Activated CD8-positive, alpha-beta memory T cell treated with anti-CD3 and anti-CD28 coated beads, Interleukin-2, amount 50 U/mL, for 1 hour (primary cell): ENCODE results near the gene ACTR5.

Source experiments
- DNase-seq: peaks from one replicate; pipeline ENCODE4 v3.0.0-alpha.2; 2020; ENCODE audit errors: extremely low read depth

ACTR5 gene

DNA sequence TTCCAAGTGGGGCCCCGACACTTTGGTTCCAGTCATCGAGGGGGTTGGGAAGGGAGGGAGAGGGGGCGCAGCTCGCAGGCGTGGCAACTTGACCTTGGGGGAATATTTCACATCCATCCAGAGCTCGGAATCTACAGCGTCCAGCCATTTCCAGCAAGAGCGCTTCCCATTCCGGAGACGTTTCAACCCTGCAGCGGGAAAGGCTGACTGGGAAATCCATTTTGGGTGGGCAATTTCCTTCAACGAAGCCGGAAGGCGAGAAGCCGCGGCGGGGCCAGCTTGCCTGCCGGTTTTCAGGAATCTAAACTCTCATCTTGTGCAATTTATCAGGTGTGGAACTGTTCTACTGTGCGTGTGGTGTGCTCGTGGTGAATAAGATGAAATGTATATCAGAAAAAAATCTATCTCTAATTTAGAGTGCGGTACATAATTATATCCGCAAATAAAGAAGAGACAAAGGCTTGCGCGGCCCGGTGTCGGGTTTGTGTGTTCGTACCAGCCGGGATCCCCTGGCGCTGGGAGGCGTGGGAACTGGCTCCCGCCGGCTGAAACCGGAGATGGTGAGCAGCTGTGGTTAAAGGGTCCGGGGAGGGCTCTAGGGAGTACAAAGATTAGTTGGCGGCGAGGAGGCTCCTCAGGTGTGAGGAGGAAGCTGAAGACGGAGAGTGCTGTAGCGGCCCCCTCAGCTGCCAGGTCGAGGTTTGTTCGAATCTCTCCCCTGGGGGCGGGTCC, 19.2 kb upstream of the ACTR5 start:
- no peak for DNase-seq

DNA sequence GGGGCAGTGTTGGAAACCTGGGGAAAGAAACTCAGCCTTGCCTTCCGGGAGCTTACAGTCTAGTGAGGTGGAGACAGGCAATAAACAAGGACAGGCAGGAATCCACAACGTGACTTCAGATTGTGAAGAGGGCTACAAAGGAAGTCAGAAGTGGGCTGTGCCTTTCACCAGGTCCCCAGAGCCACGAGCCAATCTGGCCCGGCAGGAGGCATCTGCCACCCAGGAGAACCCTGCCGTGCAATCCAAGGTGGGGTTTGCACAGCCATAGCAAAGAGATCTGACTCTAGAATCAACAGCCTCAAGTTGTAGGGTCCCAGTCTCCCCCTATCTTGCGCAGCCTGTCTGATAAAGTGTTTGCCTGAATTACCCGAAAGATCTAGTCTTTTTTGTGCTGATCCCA, 18.5 kb upstream of the ACTR5 start:
- DNase-seq, result no peak

DNA sequence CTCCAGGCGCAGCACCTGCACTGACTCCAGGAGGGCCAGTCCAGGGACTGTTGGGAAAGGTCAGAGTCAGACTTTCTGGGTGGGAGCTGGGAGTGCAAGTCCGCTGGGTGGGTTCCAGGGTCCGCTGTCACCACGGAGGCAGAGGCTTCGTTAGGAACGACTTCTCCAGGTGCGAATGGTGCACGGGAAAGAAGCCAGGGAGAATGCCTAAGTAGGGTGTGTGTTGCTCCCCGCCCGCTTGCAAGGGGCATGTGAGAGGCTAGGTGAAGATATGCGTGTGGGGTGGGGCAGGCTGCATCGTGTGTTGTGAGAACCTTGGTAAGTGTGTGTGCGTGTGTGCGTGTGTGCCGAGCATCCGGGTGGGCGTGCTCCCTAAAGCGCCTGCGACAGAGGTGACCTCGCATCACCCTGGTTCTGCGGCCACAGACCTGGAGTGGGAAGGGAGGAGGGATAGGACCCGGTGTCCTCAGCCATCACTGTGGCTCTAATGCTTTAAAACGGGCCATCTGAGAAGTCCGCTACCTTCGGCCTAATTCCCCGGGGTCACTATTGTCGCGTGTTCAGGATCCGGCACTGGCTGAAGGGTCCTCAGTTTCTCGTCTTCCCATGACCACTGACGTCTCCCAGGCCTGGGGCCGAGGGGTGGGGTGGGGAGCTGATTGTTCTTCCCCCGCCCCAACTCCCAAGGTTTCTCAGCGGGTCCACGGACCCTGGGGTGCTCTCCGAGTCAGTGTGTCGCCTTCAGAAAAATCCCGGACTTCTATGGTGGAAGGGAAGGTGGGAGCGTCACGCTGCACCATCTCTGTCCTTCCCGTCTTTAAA, 17.9 kb upstream of the ACTR5 start:
- no peak for DNase-seq

DNA sequence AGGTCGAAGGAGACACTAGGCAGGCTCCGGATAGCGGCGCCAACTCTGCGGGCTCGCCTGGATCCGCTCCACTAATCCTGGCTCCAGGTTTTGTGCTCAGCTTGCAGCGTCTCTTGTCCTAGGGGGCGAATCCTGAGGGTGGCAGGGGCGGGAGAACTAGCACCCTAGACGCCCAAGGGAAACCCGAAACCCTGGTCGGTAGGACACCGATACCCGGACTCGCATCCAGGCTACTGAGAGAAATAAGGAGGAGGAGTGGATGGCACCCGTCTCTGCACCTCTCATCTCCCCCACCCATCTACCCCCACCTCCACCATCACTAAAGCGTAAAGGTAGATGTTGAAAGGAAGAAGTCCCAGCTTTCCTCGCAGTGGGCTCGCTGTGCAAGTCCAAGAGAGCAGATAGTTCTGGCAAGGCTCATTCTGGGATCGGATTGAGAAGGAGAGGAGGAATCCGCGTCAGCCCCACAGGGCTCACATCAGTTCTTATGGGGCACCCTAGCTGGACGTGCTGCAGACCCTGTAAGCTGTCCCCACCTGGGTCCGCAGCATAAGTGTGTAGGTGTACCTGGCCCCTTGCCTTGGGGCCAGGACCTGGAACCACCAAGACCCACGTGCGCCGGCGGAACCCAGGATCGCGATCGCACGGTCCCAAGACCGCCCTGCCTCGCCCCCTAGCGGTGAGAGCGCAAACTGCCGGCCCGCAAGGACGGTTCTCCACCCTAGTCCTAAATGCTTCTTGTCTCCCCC, 17.1 kb upstream of the ACTR5 start:
- DNase-seq, result no peak

DNA sequence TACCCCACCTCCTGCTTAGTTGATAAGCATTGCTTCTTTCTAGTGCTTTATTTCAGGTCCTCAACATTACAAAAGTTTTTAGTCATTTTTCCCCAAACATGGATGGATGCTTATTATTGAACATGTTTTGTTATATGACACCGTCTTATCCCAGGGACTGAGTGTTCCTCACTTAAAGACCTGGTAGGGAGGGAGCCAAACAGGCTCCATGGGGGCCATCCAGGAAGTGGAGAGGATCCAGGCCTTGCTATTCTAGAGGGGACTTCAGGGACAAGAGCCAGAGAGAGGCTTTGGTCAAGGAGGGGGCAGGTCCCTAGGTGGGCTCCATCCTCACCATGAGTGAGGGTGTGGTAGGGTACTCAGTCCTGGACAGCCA, 16.5 kb upstream of the ACTR5 start:
- no peak for DNase-seq

DNA sequence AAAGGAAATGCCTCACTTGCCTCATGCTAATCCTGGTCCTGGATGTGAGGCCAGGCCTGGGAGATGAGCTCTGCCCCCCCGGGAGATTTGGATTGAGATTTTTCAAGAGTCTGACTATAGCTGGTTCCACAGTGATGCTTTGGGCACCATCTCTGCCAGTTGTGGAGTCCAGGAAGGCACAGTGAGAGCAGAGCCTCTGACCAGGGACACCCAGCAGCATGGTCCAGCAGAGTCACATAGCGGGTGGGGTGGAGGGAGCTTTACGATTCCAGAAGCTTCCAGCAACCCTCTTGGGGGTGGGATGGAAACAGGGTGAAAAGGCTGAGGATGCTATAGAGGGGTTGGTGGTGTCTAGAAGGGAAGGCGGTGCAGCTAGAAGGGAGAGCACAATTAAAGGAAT, 15.3 kb upstream of the ACTR5 start:
- DNase-seq, result no peak

DNA sequence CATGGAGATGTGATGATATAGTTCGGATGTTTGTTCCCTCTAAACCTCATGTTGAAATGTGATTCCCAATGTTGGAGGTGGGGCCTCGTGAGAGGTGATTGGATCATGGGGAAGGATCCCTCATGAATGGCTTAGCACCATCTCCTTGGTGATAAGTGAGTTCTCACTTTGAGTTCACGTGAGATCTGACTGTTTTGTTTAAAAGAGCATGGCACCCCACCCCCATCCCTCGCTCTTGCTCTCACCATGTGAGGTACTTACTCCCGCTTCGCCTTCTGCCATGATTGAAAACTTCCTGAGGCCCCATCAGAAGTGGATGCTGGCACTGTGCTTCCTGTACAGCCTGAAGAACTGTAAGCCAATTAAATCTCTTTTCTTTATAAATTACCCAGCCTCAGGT, 13.1 kb upstream of the ACTR5 start:
- no peak for DNase-seq

DNA sequence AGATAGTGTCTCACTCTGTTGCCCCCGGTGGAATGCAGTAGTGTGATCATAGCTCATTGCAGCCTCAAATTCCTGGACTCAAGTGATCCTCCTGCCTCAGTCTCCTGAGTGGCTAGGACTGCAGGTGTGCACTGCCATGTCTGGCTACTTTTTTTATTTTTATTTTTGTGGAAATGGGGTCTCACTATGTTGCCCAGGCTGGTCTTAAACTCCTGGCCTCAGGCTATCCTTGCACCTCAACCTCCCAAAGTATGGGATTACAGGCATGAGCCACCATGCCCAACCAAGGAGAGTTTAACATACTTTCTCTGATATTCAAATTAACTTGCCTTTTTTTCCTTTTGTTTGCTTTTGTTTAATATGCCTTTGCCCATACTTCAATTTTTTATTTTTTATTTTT, 10.4 kb upstream of the ACTR5 start:
- DNase-seq, result no peak

DNA sequence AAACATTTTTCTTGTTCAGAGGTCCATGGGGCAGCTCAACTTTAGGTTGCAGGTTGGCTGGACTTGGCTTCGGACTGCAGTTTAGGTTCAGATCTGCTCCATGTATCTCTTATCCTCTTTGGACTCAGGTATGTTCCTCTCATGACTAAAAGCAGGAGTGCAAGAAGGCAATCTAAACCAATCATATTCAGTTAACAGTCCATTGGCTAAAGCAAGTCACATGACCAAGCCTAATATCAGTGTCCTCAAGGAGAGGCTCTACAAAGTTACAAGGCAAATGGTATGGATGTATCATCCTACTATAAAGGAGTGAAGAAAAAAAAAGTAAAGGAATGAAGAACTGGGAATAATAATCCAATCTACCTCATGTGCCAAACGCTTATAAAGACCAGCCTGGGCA, 2.5 kb upstream of the ACTR5 start:
- no peak for DNase-seq

DNA sequence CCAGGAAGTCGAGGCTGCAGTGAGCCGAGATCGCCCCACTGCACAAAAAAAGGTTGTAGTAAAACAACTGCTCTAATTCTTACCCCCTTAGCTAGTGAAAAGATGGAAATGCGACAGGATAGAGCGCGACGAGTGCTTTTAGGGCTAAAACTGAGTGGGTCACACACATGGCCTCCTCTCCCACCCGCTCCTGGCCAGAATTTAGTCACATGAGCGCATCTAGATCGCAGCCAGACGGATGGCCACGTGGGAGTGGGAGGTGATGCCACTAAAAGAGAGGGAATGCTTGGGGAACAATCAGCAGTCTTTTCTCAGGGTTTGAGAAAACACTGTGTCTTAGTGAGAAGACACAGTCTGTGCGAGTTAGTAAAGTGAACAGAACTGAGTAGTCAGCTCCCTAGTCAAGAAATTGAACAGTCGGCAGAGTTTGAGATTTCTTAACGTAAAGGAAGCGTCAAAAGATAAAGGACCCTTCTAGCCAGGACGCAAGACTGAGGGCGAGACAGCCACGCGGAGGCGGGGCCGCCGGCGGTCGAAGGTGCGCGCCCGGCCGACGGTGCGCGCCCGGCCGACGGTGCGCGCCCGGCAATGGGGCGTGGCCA, 664 bp upstream of the ACTR5 start:
- no peak for DNase-seq

DNA sequence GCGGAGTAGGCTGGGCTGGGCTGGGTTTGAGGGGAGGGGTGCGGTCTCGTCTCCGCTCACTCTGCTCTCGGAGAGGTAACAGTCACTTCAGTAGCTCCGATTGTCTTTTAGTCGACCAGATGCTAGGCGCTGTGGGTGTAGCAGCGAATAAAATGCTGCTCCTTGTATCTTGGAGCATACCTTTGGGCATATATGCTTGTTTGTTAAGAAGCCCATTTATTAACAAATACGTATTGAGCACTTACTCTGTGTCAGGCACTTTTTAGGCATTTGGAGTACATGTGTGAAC, 545 bp downstream of the ACTR5 start:
- no peak for DNase-seq

DNA sequence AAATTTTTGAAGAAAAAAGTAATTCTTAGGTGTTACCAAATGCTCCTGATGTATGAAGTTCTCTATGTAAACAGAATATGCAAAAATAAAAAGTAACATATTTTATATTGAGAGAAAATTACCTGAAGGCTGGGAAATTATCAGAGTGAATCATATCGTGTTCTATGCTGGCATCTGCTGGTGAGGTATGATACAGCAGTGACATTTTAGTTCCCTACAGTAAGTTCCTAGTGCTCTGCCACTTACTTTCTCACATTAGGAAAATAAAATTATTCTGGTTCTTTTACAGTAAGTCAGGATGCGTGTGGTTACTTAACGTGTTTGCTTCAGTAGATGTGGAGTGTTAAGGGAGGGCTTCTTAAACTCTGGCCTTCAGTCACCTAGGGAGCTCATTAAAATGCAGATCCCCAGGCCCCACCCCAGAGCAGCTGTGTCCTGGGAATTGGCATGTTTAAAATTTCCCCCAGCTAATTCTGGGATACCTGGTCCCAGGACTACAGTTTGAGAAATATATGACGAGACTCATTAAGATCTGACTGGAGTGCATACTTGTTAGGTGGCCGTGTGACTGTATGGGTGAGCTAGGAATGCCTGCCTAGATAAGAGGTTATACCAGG, 3.2 kb downstream of the ACTR5 start:
- DNase-seq, result no peak

DNA sequence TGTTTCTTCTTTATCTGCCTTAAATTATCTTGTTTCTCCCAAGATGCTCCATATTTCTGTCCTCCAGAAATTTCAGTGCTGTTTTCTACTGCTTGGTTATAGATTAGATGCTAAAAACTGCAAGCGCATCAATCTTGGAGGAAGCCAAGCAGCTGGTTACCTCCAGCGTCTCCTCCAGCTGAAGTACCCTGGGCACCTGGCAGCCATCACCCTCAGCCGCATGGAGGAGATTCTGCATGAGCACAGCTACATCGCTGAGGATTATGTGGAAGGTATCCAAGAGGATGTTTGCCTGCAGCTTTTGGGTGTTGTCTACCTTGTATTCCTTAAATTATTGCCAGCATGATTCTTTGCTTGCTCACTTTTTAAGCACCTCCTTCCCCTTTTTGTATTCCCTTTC, 3.8 kb downstream of the ACTR5 start:
- no peak for DNase-seq

DNA sequence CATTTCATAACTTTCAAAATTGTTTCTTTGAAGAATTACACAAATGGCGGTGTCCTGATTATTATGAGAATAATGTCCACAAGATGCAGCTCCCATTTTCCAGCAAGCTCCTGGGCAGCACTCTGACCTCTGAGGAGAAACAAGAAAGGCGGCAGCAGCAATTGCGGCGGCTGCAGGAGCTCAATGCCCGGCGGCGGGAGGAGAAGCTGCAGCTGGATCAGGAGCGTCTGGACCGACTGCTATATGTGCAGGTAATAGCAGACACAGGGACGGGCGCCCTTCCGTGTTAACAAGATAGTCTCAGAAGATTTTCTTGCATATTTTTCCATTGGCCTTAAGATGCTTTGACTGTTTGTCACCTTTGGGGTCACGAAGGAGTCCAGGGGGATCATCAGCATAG, 6.7 kb downstream of the ACTR5 start:
- DNase-seq, result no peak

DNA sequence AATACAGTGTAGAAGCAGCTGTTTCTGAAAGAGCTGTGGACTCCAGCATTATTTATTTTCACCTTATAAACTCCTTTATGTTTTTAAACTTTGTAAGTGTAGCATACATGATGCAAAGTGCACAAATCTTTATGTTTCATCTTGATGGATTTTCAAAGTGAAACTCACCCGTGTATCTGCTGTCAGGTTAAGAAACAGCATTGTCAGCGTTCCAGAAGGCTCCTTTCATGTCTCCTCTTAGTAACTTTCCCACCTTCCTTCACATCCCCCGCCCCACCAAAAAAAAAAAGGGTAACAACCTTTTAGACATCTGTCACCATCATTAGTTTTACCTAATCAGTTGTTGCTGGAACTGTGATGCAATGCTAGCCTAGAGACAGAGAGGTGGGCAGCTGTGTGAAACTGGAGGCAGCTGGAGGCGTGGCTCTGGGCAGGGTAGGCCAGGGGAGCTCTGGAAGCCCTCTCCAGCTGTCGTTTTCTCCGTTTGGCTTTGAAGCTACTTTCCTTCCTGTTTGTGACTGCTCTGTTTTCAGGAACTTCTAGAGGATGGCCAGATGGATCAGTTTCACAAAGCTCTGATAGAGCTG, 7.2 kb downstream of the ACTR5 start:
- no peak for DNase-seq

DNA sequence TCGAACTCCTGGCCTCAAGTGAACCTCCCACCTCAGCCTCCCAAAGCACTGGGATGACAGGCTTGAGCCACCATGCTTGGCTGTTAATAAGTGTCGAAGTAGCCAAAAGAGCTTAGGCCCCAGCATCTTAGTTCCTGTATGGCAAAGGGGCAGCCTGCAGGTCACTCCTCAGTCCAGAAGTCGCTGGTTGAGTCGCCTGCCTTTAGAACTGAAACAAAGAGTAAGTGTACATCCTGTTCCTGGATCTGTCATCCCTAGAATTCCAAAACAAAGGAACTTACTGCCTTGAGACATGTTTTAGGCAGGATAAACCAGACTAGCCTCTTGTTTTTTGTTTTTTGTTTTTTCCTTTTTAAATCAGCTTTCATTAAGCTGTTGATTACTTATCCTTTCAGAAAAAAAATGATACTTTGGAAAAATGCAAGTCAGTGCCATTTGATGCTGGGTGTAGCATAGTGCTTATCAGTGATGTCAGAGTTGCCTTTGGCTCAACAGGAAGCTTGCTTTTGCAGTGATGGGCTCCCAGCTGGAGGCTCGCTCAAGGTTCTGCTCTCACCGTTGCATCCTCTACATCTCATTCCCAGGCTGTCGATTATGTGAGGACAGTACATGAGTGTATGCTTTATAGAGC, 9.0 kb downstream of the ACTR5 start:
- DNase-seq, result no peak

DNA sequence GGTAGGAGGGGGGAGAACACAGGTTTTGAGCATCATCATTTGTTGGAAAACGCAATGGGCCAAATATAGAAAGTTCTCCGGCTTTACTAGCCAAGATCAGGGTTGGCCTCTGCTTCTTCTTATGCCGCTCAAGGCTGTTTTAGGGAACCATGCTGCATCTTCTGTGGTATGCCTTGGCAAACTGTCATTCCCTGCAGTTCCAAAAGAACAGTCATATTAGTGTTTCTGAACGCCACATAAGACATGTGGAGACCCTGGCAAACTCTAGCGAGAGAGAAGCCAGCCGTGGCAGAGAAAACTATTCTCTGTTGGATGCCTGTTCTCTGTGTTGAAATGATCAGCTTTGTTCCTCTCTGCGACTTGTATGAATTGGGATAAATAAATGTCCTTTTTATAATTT, 10.8 kb downstream of the ACTR5 start:
- DNase-seq, result no peak

DNA sequence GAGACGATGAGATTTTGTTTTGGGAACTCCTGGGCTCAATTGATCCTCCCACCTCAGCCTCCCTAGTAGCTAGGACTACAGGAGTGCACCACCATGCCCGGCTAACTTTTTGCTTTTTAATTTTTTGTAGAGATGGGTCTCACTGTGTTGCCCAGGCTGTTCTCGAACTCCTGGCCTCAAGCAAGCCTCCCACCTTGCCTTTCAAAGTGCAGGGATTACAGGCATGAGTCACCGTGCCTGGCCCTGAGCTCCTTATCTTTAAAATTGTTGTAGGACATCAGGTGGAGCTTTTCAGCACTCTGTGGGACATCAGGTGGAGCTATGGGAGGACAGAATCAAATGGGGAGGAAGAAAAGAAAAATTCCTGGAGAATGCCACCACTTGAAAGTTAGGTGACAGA, 12.7 kb downstream of the ACTR5 start:
- DNase-seq, result no peak

DNA sequence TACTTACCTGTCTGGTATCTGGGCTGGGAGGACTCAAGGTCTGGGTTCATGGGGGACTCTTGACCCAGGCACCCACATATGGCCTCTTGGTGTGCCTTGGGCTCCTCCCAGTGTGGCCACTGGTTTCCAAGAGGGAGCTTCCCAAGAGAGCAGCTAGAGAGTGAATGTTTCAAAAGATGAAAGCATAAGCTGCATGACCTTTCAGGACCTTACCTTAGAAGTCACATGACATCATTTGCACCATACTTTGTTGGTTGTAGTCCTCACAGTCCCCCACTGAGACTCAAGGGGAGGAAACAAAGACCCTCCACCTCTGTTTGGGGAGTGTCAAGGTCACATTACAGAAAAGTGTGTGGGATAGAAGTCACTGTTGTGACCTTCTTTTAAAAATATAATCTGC, 13.9 kb downstream of the ACTR5 start:
- no peak for DNase-seq

DNA sequence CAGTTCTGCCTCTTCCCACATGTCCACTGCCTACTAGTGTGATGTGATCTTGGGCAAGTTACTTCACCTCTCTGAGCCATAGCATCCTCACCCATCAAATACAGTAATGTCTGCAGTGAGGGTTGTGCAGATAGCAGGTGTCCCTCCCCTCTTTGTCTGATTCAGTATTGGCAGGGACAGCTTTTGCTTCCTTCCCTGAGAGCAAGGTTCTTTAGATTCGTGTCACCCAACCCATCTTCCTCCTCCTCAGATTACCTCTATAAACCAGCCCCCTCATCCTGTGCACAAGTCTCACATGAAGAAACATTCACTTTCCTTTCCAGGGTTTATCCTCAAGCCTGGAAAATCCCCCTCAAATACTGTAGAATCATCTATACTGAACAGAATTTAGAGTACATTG, 15.4 kb downstream of the ACTR5 start:
- DNase-seq, result no peak

DNA sequence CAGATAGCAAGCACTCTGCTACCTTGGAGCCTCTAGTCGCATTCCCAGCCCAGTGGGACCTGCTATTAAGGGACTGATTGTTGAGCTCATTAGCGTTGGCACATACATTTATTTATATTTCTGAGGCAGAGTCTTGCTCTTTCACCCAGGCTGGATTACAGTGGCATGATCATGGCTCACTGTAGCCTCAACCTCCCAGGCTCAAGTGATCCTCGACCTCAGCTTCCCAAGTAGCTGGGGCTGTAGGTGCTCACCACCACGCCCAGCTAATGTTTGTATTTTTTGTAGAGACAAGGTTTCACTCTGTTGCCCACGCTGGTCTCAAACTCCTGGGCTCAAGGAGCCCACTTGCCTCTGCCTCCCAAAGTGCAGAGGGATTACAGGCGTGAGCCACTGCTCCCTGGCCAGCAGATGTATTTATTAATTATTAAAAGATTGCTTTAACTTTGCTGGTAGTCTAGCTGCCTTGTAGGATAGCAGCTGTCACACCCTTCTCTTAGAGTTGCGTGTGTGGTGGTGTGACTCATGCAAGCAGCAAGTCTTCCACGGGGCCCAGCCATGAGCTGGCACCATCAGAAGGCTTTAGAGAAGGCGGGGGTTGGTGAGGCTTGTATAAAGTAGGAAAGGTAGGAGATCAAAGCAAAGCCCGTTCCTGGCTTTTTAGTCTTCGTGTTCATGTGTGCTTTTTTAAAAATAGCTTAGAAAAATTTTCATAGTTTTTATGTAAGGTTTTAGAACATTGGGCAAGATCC, 16.5 kb downstream of the ACTR5 start:
- DNase-seq, result no peak
